Ovary (tissue), 3 donors: Measurements from ENCODE around the gene ALG1.

Source experiments
- EP300 ChIP-seq: sonication (generic); formaldehyde crosslinking; IDR thresholded peaks from one replicate; pipeline ENCODE4 v1.6.1; 2017; ENCODE audit warnings: antibody characterized with exemption
- POLR2A ChIP-seq: fragments of 450-650 bp; IDR thresholded peaks from one replicate; pipeline ENCODE4 v1.6.1; 2017; ENCODE audit warnings: antibody characterized with exemption, mild to moderate bottlenecking, moderate library complexity
- TF ChIP-seq, protein P1 (sequence below), 3 donors: fragments of 450-650 bp in 2 of 3; fragments of 200-600 bp in 1 of 3; IDR thresholded peaks; one replicate each; pipeline versions ENCODE4 v1.5.1 to v1.8.0; 2016 to 2022; ENCODE audit warnings: antibody characterized with exemption in 3 of 3, mild to moderate bottlenecking in 1 of 3
- donor health status: DM: no; HTN: no; CAD: no.

DNA sequence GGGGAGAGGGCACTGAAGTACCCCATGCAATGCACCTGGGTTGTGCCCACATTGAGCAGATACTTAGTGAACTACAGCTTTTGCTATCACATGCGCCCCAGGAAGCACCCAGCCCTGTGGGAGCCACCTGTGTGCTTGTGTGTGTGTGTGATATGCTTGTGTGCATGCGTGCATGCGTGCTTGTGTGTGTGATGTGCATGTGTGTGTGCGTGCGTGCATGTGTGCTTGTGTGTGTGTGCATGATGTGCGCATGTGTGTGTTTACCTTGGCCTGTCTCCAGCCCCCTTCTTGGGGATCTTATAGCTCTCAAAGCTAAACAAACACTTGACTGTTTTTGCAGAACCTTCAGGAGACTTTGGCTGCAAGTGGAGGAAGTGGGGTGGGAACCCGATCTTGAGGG lies 6.7 kb upstream of the ALG1 start:
- TF ChIP-seq, protein P1, sequence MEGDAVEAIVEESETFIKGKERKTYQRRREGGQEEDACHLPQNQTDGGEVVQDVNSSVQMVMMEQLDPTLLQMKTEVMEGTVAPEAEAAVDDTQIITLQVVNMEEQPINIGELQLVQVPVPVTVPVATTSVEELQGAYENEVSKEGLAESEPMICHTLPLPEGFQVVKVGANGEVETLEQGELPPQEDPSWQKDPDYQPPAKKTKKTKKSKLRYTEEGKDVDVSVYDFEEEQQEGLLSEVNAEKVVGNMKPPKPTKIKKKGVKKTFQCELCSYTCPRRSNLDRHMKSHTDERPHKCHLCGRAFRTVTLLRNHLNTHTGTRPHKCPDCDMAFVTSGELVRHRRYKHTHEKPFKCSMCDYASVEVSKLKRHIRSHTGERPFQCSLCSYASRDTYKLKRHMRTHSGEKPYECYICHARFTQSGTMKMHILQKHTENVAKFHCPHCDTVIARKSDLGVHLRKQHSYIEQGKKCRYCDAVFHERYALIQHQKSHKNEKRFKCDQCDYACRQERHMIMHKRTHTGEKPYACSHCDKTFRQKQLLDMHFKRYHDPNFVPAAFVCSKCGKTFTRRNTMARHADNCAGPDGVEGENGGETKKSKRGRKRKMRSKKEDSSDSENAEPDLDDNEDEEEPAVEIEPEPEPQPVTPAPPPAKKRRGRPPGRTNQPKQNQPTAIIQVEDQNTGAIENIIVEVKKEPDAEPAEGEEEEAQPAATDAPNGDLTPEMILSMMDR (IDR thresholded peaks at IDR 0.05) = no peak
- TF ChIP-seq EP300 (no peak), POLR2A (no peak)
